ENCODE data around the gene VPS29. TPM values are rescaled to one million over a fixed set of nuclear protein-coding genes. Genes with fewer than 3 reads are reported as not detected.

The VPS29 gene
- total and polyA plus RNA-seq, 9 of the 15 experiments (the other 6 are each of a cell fraction or from before 2014, with no cell fraction given) = 85.8 to 638 (median 272) TPM

GRCh38 chr12:110501752-110502738 lies at the start of gene VPS29, which contains the start of gene RAD9B (continued):
- TF ChIP-seq MYNN (IDR thresholded peaks at IDR 0.05) (peak; percentile 69; the same call in 1 of the 2 replicates), MYNN (CRISPR knock-in tag; IDR thresholded peaks at IDR 0.05) (no peak), ZNF23 (CRISPR knock-in tag; IDR thresholded peaks at IDR 0.05) (no peak), ZNF408 (CRISPR knock-in tag; IDR thresholded peaks at IDR 0.05; ENCODE audit: low read depth) (no peak), ZNF551 (CRISPR knock-in tag; IDR thresholded peaks at IDR 0.05) (no peak), E2F1 (CRISPR knock-in tag; IDR thresholded peaks at IDR 0.05) (peak; percentile 100), NR0B1 (IDR thresholded peaks at IDR 0.05; ENCODE audit: partially characterized antibody) (no peak), MAFG (tag; conservative IDR thresholded peaks at IDR 0.05) (no peak), E2F8 (IDR thresholded peaks at IDR 0.05; ENCODE audit: low read depth, partially characterized antibody) (peak; percentile 86), ZNF239 (CRISPR knock-in tag; IDR thresholded peaks at IDR 0.05) (peak; percentile 76), HOXB6 (CRISPR knock-in tag; IDR thresholded peaks at IDR 0.05; ENCODE audit: borderline replicate concordance) (no peak), TAL1 (IDR thresholded peaks at IDR 0.05) (peak; percentile 8; the same call in 1 of the 2 replicates), TAF1 (IDR thresholded peaks at IDR 0.05; ENCODE audit: control insufficient read depth, extremely low read depth, insufficient read depth, low read length, severe bottlenecking) (peak; percentile 94), PHF21A (IDR thresholded peaks at IDR 0.05; ENCODE audit: borderline replicate concordance, low read depth) (no peak), MAFF (IDR thresholded peaks at IDR 0.05; ENCODE audit: low read length) (no peak), ZNF280A (IDR thresholded peaks at IDR 0.05; ENCODE audit: low read depth, partially characterized antibody) (no peak), RBM15 (IDR thresholded peaks at IDR 0.05; ENCODE audit: insufficient read depth, low read length) (no peak), CHD2 (IDR thresholded peaks at IDR 0.05; ENCODE audit: low read depth, low read length) (peak; percentile 89), IFI16 (CRISPR knock-in tag; IDR thresholded peaks at IDR 0.05) (peak; percentile 83), FOXP1 (CRISPR knock-in tag; IDR thresholded peaks at IDR 0.05) (peak; percentile 99), NUFIP1 (IDR thresholded peaks at IDR 0.05; ENCODE audit: partially characterized antibody) (peak; percentile 96), ZSCAN29 (IDR thresholded peaks at IDR 0.05) (no peak)

All from K562 (cell line).